Embryonic facial prominence (tissue), 1 donor: Measurements from ENCODE around the gene ZNF18.

ENCODE experiments used
- DNase-seq: peaks from one replicate; pipeline ENCODE4 v3.0.0-alpha.2; 2016; ENCODE audit errors: extremely low spot score

The ZNF18 gene, protein sequence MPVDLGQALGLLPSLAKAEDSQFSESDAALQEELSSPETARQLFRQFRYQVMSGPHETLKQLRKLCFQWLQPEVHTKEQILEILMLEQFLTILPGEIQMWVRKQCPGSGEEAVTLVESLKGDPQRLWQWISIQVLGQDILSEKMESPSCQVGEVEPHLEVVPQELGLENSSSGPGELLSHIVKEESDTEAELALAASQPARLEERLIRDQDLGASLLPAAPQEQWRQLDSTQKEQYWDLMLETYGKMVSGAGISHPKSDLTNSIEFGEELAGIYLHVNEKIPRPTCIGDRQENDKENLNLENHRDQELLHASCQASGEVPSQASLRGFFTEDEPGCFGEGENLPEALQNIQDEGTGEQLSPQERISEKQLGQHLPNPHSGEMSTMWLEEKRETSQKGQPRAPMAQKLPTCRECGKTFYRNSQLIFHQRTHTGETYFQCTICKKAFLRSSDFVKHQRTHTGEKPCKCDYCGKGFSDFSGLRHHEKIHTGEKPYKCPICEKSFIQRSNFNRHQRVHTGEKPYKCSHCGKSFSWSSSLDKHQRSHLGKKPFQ

DNA sequence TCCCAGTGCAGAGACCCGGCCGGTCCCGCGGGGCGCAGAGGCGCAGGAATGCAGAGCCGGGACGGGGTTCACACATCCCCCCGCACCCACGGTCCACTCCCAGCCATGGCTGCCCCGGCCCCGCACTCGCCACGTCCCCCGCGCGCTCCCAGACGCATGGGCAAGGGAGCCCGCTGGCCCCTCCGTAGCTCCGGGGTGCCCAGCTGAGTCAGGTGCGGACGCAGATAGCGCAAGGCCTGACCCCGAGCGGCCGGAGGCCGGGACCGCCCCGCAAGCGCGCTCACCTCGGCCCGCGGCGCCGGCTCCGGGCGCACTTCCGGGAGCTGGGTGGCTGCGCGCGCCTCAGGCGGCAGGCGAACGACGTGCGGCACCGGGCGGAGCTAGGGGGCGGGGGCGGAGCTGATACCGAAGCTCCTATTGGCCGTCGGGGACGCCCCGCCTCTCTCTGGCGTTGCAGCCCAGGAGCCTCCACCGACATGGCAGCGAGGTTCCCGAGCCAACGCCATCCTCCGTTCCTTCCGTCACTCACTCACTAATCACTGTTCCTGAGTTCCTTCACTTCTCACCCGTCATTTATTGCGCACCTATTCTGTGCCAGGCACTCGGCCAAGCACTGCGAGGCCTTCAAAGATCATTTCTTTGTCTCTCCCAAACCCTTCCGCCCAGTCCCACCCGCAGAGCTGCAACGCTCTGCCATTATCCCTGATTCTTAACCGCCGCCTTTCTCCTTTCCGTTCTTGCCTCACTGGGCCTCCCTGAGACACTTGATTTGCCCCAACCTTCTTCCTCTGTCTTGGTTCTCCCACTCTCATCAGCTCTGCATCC is at the start of gene ZNF18:
Gene ZNF18, minus strand, starts transcription at position 329 of the 825 bp plus-strand sequence. CDS start 4,646 bp downstream, outside the sequence.
- DNase-seq: peak; percentile 94

- no peak for DNase-seq
Measured at GRCh38 chr17:12046786-12047185, 49.5 kb upstream of the ZNF18 start.

GRCh38 chr17:12043702-12044101 is 46.4 kb upstream of the ZNF18 start:
- DNase-seq: no peak

- DNase-seq: no peak
Measured at GRCh38 chr17:12041312-12041711, 44.0 kb upstream of the ZNF18 start.

- DNase-seq: no peak
Measured at GRCh38 chr17:12040478-12040877, 43.2 kb upstream of the ZNF18 start.

- no peak for DNase-seq
Measured at GRCh38 chr17:12037970-12038369, 40.7 kb upstream of the ZNF18 start.

DNA sequence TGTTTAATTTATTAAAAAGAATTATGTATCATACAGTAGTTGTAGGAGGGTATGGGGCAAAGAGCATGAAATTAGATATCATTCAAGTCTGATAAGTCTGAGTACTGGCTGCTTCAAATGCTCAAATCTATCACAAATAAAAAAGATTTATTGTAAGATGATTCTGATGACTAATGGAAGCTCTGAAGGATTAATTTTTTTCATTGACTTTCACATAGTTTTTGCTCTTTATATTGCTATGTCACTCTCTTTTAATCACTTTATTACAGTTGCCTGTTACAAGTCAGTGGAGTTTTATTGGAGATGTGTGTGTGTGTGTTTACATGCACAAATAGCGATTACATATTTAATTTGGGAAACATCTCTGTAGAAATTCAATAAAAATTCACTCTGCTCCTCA is 38.4 kb upstream of the ZNF18 start:
- DNase-seq: no peak

GRCh38 chr17:12034538-12034937 is 37.3 kb upstream of the ZNF18 start:
- DNase-seq: no peak

GRCh38 chr17:12028611-12029010 is 31.3 kb upstream of the ZNF18 start:
- no peak for DNase-seq

DNA sequence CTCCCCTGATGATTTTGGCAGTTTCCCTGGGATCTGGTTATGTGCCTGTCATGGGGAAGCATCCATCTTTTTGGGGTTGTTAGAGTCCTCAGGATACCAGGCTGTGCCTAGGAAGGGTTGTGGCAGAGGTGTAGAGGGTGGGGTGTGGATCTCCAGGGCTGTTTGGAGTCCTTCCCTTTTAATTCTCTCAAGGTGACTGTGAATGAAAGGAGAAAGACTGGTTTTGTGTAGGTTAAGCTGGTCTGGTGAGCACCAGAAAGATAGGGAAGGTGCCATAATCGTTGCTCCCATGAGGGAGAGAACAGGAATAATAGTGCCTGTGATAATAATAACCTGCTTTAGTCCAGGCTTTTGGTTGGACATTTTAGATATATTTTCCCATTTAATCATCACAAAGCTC is 30.4 kb upstream of the ZNF18 start:
- DNase-seq: no peak

- DNase-seq: no peak
Measured at GRCh38 chr17:12024327-12024726, 27.1 kb upstream of the ZNF18 start.

- DNase-seq: no peak
Measured at GRCh38 chr17:12022310-12022709, 25.0 kb upstream of the ZNF18 start.

- DNase-seq: no peak
Measured at GRCh38 chr17:12021623-12022140, 24.4 kb upstream of the ZNF18 start.

DNA sequence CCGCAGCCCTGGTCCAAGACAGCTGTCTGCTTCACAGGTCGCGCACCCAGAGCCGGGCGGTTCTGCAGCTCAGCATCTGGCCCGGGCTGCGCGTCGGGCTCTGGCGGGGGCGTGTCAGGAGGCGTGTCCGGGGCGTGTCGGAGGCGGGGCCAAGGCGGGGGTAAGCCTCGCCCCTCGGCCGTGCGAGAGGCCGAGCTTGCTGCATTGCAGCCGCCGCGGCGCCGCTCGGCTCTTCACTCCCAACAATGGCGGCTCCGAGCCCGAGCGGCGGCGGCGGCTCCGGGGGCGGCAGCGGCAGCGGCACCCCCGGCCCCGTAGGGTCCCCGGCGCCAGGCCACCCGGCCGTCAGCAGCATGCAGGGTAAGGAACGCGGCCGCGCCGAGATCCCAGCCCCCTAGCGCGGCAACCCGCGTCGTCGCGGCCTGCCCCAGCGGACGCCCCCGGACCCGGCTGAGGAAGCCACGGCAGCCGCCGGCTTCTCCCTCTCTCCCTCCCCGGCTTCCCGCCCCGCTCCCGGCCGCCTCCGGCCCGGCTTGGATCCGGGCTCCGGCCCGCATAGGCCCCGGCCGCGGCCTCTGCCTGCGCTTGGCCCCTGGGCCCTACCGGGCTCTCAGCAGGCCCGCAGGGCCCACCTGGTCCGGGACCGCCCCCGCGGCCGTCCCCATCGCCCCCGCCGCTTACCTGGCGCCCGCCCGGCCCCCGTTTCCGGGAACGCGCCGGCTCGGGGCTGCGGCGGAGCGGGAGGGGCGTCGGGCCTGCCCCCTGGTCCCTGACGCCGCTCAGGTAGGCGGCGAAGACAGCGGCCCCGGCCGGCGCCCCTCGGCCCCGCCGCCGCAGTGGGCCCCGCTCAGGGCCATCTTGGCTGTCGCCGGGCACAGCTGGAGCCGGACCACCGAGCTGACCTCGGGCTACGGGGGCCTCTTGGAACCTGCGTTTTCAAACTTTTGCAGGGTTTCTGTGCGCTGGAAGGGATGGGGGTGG is 23.7 kb upstream of the ZNF18 start, which contains the start of gene MAP2K4:
Gene MAP2K4, plus strand, starts transcription at position 236 of the 981 bp plus-strand sequence. Its CDS starts 10 bp downstream, at position 246.
- DNase-seq: peak; percentile 75

DNA sequence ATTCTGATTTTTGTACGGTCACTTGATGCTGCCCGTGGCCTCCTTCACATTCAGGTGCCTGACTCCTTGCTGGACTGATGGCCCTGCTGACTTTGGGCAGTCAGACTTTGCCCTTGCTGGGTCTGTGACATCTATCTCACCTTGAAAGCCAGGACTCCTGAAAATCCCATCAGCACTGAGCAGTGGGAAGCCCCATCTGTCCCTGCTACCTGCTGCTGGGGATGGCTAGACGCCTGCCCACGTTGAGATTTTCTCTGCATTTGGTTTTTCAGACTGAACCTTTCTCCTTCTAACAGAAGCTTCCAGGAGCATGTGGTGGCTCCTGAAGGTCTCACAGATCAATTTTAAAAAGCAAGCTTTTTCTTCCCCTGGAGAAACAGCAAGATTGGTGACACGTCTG is 10.2 kb upstream of the ZNF18 start:
- DNase-seq: no peak

- DNase-seq: no peak
Measured at GRCh38 chr17:11999696-12000095, 2.4 kb upstream of the ZNF18 start.

DNA sequence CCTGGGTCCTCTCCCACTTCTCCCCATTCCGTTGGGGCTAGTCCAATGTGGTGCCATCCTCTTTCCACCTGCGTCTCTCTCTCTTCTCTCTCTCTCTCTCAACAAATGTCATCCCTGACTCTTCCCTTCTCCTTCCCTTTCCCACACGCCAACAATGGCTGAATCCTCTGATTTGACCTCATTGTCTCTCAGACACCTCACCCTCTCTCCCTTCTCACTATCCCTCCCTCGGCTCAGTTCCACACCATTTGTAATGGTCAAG is 628 bp upstream of the ZNF18 start:
- DNase-seq: no peak

DNA sequence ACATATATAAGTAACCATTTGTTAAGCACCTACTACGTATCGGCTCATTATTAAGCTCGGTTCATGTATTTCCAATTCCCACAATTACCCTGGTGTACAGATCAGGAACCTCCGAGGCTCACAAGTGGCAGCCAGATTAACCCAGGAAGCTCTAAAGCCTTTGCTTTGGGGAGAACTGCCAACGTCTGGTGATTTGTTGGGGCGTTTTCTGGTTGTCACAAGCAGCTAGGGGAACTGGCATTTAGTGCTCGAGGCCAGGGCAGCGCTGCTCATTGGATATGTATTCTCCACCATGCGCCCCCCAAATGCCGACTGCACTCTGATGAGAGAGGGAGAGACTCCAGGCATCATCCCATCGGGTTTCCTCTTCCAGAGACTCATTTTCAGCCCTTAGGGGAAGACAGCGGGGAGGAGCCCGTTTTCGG is 541 bp downstream of the ZNF18 start:
- DNase-seq: no peak

DNA sequence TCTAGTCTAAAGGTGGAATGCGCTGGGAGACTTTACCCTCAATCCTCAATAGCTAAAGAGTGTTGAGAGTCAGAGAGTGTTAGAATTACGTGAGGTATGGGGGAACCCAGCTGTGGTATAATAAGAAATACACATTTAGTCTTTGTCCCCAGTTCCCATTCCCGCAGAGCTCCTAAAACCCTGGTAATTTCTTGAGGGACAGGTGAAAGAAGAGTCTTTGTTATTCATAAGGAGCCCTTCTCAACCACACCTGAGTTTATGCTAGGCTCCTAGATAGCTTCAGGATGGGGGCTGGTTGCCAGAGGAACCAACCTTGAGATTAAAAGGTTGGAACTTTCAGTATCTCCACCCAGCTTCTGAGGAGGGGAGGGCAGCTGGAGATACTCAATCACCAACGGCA is 5.8 kb downstream of the ZNF18 start:
- no peak for DNase-seq

GRCh38 chr17:11990363-11990983 is 6.8 kb downstream of the ZNF18 start:
- DNase-seq: no peak

DNA sequence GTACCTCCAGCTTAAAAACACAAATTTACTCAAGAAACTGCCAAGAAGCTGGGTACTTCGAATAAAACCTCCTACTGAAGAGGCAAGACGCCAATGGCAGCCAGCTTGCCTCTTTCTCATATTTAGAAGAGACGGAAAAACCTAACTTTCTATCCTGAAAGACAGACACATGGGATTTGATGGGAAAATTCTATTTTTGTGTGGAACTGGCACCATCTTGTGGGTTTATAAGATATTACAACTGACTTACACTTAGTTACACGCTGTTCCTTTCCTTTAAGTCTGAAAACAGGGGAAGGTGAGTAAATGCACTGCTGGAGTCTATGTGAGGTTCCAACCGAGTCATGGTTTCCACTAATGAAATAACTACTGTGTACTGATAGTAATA is 10.3 kb downstream of the ZNF18 start:
- peak; percentile 36 for DNase-seq
